D341Med (cell line): ENCODE results near the gene RREB1.

Experiments used
- DNase-seq: peaks from one replicate; pipeline ENCODE4 v3.0.0; 2012; ENCODE audit warnings: low spot score

Gene RREB1, protein sequence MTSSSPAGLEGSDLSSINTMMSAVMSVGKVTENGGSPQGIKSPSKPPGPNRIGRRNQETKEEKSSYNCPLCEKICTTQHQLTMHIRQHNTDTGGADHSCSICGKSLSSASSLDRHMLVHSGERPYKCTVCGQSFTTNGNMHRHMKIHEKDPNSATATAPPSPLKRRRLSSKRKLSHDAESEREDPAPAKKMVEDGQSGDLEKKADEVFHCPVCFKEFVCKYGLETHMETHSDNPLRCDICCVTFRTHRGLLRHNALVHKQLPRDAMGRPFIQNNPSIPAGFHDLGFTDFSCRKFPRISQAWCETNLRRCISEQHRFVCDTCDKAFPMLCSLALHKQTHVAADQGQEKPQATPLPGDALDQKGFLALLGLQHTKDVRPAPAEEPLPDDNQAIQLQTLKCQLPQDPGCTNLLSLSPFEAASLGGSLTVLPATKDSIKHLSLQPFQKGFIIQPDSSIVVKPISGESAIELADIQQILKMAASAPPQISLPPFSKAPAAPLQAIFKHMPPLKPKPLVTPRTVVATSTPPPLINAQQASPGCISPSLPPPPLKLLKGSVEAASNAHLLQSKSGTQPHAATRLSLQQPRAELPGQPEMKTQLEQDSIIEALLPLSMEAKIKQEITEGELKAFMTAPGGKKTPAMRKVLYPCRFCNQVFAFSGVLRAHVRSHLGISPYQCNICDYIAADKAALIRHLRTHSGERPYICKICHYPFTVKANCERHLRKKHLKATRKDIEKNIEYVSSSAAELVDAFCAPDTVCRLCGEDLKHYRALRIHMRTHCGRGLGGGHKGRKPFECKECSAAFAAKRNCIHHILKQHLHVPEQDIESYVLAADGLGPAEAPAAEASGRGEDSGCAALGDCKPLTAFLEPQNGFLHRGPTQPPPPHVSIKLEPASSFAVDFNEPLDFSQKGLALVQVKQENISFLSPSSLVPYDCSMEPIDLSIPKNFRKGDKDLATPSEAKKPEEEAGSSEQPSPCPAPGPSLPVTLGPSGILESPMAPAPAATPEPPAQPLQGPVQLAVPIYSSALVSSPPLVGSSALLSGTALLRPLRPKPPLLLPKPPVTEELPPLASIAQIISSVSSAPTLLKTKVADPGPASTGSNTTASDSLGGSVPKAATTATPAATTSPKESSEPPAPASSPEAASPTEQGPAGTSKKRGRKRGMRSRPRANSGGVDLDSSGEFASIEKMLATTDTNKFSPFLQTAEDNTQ (N-terminal part only)

DNA sequence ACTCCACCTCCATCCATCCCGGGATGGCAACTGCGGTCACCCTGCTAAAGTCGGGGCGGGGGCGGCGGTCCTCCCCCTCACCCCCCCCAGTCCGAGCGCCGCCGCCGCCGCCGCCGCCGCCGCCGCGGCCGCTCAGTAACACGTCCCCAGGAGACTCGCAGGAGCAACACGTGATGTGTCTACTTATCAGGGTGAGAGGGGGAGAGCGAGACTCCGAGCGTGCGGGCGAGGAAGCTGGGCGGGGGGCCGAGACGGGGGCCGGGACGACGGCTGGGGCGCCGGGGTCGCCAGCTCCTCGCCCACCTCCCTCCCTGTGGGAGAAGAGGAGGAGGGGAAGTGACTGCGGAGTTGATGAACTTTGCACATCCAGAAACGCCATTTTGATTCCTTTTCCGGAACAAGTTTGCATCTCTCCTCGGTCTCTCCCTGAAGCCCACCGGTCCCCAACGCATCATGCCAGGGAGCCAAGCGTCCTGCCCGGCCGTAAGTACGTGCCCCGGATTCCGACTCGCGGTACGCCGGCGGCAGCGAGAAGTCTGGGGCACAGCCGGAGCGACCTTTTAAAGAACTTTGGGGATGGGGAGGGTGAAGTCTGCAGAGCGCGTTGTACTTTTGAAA, at the start of gene RREB1:
Gene RREB1, plus strand, starts transcription at position 384 of the 618 bp plus-strand sequence. CDS start 73,951 bp downstream, outside the sequence.
- peak; percentile 88 for DNase-seq

DNA sequence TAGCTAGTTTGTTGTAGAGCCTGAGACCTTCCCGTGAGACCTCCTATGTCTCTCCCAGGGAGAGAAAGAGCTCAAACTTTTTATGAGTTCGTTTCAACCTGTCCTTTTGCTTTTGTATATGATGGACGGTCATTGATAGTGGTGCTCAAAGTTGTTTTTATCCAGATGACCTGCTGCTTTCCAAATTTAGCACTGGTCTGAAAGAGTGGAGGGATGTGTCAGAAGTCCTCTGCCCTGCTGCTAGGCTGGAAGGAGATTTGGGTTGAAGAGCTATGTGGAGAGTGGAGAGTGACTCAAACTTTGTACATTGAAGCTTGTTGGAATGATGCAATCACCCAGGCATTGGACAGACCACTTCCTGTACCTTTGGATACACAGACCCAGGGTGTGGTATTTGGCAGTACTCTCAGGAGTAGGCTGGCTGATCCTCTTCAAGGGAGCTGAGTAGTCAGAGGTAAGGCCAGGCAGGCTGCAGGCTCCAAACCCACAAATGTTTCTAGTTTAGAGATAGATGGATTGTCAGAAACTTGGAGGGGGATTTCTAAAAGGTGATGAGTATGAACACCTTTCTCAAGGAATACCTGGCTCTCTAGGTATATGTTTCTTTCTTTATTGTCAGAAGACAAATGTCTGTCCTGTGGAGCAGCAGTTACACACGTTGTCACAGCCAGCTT, 49.4 kb upstream of the RREB1 start:
- DNase-seq = no peak

DNA sequence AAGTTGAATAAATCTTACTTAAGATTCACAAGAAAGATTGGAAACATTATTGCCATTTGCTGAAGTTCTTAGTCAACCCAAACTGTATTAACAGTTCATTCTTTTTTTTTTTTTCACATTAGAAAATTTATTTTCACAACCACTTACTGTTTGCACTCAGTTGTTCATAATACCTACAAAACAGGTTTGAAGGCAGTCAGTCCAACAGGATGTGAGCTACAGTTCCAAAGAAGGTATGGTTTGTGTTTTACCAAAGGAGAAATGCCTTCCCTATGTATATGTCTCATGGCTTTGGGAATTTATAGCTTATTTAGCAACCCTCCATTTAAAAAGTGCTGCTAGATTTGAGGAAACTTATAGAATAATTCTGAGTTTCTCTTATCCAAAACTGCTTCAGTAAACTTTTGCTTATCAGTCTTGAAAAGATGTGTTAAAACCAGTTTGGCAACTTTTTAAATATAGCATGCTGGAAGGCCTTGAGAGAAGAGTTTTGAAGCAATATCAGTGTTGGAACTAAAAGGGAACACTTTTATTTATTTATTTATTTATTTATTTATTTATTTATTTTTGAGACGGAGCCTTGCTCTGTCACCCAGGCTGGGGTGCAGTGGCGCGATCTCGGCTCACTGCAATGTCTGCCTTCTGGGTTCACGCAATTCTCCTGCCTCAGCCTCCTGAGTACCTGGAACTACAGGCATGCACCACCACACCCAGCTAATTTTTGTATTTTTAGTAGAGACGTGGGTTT, 46.8 kb upstream of the RREB1 start:
- DNase-seq = no peak

DNA sequence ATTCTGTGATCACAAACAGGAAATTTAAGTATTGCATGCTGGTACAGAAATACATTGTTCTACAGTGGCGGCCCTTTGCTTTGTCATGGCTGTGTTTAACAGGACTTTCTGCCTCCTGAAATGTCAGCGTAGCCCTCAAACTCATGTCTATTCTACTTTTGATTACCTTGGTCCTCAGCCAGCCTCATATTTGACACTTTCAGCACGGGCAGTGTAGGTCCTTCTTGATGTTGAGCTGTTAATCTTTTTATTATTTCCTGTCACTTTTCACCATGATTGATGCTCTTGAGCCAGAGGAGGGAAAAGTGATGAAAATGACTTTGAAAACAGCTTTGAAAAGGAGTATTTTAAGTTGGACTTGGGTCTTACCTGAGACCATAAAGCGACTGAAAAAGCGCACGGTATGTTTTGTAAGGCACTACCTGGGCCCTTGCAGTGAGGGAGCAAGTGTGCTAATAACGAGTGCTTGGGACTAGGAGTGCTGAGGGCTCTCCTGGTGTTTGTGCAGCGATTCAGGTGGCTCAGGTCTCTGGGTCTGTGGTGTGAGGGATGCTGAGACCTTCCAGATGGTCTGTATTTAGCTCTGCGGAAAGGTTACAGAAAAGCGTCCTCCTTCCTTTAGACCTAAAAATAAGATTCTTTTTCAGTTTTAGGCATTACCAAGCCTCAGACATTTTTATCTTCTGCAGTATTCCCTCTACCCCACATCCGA, 45.2 kb upstream of the RREB1 start:
- no peak for DNase-seq

DNA sequence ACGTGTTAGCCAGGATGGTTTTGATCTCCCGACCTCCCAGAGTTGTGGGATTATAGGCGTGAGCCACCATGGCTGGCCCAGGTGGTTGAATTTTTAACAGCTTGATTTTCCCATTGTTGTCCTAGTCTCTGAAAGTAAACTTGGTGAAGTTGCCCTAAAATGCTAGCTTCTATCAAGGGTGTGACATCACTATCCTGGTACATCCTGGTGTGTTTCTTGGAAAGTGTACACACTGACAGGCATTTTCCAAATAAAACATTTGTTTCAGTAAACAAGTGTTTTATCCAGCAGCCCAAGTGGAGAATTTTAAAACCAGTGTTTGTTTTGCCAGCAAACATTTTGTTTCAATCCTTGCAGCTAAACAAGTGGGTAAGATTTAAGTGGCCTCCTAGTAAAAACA, 40.5 kb upstream of the RREB1 start:
- no peak for DNase-seq

DNA sequence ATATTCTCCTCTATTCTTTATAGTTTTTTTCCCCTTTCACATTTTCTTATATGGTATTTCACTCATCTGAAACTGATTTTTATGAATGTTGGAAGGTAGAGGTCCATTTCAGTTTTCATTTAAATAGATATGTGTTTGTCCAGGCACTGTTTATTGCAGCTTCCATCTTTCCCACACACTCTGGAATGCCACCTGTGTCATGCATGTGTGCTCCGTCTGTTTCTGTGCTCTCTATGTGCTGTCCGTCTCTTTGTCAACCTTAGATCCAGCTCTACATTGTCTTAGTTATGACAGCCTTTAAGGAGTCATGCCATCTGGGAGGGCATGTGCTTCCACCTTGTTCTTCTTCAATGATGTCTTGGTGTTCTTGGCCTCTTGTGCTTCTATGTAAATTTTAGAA, 36.4 kb upstream of the RREB1 start:
- no peak for DNase-seq

DNA sequence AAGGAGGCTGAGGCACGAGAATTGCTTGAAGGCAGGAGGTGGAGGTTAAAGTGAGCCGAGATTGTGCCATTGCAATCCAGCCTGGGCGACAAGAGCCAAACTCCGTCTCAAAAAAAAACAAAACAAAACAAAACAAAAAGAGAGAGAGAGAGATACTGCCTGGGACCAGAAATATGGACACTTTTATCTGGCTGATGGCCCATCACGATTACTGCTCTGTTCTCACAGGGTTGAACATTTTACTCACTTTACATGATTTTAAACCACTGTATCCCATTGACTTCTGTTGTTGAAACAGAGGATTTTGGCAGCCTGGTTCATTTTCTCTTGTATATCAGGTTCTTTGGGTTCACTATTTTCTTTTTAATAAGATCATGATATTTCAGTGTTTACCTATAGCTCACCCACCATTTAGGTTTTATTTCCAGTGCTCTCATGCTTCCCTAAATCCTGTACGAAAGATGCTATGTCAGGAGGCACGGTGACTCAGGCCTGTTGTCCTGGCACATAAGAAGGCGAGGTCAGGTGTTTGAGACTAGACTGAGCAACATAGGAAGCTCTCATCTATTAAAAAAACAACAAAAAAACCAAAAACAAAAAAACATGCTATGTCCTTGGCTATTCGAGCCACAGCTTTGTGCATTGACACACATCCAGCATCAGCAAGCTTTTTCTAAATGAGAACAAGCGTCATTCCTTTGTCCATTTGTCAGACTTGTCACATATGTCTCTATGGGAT, 34.5 kb upstream of the RREB1 start:
- DNase-seq = no peak

DNA sequence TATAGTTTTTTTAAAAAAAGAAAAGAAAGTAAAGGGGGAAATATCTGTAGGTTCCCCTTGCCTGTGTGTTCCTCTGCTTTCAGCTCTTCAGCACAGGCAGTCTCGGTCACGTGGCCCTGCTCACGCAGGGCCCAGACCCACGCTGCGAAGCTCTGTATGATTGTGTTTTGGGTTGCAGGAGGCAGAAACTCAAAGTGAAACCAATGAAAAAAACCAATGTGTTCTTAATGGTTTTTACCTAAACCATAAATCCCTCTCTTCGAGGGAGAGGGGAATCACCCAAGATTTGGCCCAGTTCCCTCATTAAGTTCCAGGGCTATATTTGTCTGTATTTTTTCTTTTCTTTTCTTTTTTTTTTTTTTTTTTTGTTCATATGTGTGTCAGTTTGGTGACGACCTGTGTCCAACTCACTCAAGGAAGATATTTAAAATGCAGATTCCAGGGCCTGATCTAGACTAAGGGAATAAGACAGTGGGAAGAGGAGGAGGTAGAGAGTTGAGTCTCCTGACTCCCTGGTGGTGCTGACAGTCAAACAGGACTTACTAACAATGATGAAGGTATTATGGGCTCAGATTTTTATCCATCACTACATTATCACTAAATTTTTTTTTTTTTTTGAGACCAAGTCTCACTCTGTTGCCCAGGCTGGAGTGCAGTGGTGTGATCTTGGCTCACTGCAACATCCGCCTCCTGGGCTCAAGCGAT, 33.8 kb upstream of the RREB1 start:
- DNase-seq = no peak

DNA sequence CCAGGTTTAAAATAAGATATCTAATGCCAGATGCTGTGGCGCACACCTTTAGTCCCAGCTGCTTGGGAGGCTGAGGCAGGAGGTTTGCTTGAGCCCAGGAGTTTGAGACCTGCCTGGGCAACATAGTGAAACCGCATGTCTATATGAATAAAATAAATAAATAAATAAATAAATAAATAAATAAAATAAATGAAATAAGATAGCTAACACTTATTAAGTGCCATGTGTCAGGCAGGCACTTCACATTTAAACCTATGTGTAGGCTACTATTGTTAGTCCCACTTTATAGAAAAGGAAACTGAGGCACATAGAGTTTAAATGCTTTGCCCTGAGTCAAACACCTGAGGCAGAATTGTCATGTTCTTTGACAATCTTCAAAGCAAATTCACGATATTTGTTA, 32.9 kb upstream of the RREB1 start:
- DNase-seq = no peak

DNA sequence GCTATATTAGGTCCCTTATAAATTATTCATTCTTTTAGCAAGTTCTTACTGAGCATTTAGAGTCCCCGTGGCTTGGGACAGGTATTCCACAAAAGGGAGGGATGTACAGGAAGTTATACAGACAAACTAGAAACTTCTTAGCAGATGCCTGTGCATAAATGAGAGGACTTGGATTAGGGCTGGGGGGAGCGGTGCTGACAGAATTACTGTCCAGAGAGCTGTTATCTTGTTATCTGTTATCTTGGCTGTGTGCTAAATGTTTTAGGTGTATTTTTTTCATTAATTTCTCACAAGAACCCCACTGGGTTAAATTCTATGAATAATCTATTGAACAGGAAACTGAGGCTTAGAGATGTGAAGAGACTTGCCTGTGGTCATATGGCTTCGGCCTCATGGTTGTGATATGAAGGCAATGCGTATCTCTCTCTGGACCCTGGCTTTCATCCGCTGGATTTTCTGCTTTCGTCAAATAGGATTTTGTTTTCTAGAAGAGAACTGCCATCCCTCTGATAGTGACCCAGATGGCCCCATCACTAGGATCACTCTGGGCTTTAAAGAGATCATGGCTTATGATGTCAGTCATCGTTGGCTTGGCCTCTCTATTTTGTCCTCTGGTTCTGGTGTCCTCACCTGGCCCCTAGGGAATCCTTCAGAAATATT, 32.3 kb upstream of the RREB1 start:
- DNase-seq = no peak

DNA sequence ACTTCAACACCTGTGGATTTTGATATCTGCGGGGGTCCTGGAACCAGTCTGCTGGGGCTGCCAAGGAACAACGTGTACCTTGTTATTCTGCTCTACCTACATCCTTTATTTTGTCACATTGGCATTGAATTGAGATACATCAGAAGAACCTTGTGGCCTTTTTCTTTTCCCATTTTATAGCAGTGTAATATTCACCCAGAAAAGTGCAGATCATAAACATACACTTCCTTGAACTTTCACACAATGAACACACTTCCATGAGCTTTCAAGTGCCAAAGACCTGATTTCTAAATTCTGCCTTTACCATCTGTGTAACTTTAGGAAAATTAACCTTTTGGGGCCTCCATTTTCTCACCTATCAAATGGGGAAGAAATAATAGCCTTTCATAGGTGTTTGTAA, 29.9 kb upstream of the RREB1 start:
- DNase-seq = no peak

DNA sequence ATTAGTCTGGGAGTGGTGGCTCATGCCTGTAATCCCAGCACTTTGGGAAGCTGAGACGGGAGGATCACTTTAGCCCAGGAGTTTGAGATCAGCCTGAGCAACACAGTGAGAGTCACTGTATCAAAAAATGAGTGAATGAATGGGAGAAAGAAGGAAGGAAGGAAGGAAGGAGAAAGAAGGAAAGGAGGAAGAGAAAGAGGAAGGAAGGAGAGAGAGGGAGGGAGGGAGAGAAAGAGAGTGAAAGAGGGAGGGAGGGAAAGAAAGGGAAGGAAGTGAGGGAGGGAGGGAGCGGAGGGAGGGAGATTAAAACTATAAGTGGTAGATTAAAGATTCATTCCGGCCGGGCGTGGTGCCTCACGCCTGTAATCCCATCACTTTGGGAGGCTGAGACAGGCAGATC, 28.9 kb upstream of the RREB1 start:
- no peak for DNase-seq

DNA sequence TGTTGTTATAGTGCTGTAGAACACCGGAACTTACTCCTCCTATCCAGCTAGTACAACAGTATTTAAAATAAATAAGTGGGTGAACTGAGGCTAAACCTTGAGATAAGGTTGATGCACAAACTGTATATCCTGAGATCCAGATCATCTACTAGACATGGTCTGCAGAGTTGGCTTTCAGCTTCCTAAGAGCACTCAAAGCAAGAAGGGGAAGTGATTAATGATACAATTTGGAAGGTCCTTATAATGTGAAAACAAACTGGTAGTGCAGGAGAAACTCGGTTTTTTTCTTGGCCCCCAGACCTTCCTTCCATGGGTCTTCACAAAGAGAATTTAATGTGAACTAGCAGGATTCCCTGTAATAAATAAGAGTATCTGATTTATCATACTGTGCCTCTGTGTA, 27.4 kb upstream of the RREB1 start:
- no peak for DNase-seq

DNA sequence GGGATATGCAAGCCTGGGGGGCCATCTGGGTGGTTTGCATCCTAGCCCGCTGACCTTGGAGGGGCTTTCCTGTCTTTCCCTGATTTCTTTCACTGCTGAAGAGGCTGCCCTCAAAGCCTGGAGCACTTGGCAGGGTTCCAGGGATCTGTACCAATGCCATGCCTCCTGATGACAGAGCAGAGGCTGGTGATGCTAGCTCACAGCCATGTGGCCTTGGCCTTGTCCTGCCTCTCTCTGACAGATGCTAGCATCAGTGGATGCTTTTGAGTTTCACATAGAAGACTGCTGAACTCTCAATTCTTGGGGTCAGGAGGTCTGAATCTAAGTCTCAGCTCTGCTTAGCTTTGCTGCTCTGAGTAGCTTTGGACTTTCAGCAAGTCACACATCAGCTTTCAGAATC, 21.9 kb upstream of the RREB1 start:
- peak; percentile 57 for DNase-seq

DNA sequence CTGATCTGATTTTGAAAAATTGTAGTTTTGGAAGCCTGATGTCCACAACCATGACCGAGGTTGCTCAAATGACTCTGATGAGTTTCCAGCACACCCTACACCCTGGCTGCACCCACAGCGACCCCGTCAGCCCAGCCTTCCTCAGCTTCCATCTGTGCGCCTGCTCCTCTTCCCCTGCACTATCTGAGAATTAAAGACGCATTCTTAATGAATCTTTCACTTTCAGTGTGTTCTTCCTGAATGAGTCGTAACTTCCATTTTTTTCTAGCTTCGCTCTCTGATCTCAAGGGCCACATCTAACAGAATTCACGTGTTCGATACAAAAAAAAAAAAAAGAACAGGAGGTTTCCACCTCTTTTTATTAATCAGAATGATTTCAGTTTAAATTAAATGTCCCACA, 21.3 kb upstream of the RREB1 start:
- DNase-seq = no peak

DNA sequence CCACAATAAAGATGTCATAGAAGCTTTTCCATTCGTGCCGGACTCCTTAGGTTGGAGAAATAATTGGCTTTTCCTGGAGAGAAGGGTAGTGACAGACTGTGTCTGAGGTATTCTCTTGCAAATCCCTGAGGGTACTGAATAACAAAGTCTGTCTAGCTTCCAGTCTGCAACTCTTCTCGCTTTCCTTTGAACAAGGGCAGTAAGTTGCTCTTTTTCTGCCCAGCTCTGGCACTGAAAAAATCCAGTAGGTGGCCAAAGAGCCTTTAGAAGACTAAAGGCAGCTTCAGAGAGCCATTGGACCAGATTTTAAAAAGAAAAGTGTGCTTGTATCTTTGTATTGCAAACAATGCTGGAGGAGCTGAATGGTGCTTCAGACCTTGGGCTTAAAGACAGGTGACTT, 20.7 kb upstream of the RREB1 start:
- DNase-seq = no peak

DNA sequence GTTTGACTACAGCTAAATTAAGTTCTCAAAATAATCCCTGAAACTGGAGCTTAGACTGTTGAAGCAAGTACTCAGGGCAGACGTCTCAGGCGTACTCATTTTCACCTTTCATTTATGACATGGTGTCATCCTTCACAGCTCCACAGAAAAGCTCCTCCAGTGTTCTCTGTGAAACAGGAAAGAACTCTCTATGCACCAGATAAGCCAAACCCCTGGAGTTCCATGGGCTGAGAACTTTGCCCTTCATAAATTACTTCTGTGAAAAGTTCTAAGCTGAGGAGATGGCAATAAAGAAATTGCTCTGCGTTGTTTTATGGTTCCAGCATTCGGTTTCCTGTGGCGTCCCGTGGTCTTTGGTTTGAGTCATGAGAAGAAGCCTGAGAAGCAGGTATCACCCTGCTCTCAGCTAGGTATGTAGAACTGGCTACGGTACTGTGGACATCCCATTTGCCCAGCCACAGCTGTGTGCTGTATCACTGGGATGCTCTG, 20.2 kb upstream of the RREB1 start:
- DNase-seq = no peak
